AG09309 (cell line): Measurements from ENCODE around the gene KLF3.

ENCODE experiments used
- DNase-seq: peaks from one replicate; pipeline ENCODE4 v3.0.0-alpha.2; 2010; ENCODE audit warnings: low read depth
- H3K4me3 ChIP-seq: 2 replicates; pipeline ENCODE4 v1.5.1; 2011; ENCODE audit warnings: mild to moderate bottlenecking, low read depth, low read length, moderate library complexity; ENCODE audit not compliant: control insufficient read depth
- CTCF ChIP-seq: IDR thresholded peaks from 2 replicates; pipeline ENCODE4 v1.5.1; 2011; ENCODE audit warnings: mild to moderate bottlenecking, low read depth, low read length, inconsistent platforms; ENCODE audit not compliant: insufficient read depth, control insufficient read depth; ENCODE audit errors: missing control alignments

Gene KLF3

GRCh38 chr4:38743866-38744265, 79.9 kb downstream of the KLF3 start:
- TF ChIP-seq CTCF: no peak
- H3K4me3 ChIP-seq: no peak overlapping the region
- no peak for DNase-seq

GRCh38 chr4:38745881-38746280, 81.9 kb downstream of the KLF3 start:
- TF ChIP-seq CTCF: no peak
- H3K4me3 ChIP-seq: no peak overlapping the region
- DNase-seq: no peak

- no peak for DNase-seq
- H3K4me3 ChIP-seq: no peak overlapping the region
- TF ChIP-seq CTCF: no peak
Observed at GRCh38 chr4:38747629-38748028, 83.6 kb downstream of the KLF3 start.

GRCh38 chr4:38749336-38749735, 85.3 kb downstream of the KLF3 start:
- no peak for TF ChIP-seq CTCF
- no peak for DNase-seq
- no peak overlapping the region for H3K4me3 ChIP-seq
